GM18858 (cell line): Measurements from ENCODE around the gene MAP7.
"Not testable (repeated sequence)": the region's sequence is repeated elsewhere in the genome, so short reads cannot be mapped to it uniquely, and the experiment has no call there.

Source experiments
- ATAC-seq: cut with Tn5 transposase; IDR thresholded peaks from one replicate; pipeline ENCODE4 v1.9.1; 2021; ENCODE audit not compliant: unreplicated experiment

The MAP7 gene

GRCh38 chr6:136550330-136551071, at the start of gene MAP7:
TSS of gene MAP7 (minus strand) at chr6:136550422. CDS start at chr6:136550408, 14 bp downstream.
- ATAC-seq, result peak; percentile 61

GRCh38 chr6:136599329-136600011, 49.2 kb upstream of the MAP7 start:
- no peak for ATAC-seq

- ATAC-seq, result no peak
Observed at GRCh38 chr6:136598048-136598447, 47.8 kb upstream of the MAP7 start.

- no peak for ATAC-seq
Observed at GRCh38 chr6:136594671-136595070, 44.4 kb upstream of the MAP7 start.

GRCh38 chr6:136593748-136594490, 43.7 kb upstream of the MAP7 start:
- peak; percentile 96 for ATAC-seq

- no peak for ATAC-seq
Observed at GRCh38 chr6:136592930-136593673, 42.9 kb upstream of the MAP7 start.

- ATAC-seq, result no peak
Observed at GRCh38 chr6:136591617-136592016, 41.4 kb upstream of the MAP7 start.

GRCh38 chr6:136590846-136591245, 40.6 kb upstream of the MAP7 start:
- not testable (repeated sequence) for ATAC-seq

- ATAC-seq, result no peak
Observed at GRCh38 chr6:136587527-136587926, 37.3 kb upstream of the MAP7 start.

- ATAC-seq, result no peak
Observed at GRCh38 chr6:136586295-136586694, 36.1 kb upstream of the MAP7 start.

- ATAC-seq, result not testable (repeated sequence)
Observed at GRCh38 chr6:136585523-136585922, 35.3 kb upstream of the MAP7 start.

GRCh38 chr6:136584290-136584689, 34.1 kb upstream of the MAP7 start:
- not testable (repeated sequence) for ATAC-seq

GRCh38 chr6:136582711-136583471, 32.7 kb upstream of the MAP7 start:
- ATAC-seq, result no peak

GRCh38 chr6:136579800-136580199, 29.6 kb upstream of the MAP7 start:
- no peak for ATAC-seq

- no peak for ATAC-seq
Observed at GRCh38 chr6:136576821-136577220, 26.6 kb upstream of the MAP7 start.

GRCh38 chr6:136571496-136571895, 21.3 kb upstream of the MAP7 start:
- ATAC-seq, result no peak

- ATAC-seq, result no peak
Observed at GRCh38 chr6:136571065-136571464, 20.8 kb upstream of the MAP7 start.

GRCh38 chr6:136568129-136568528, 17.9 kb upstream of the MAP7 start:
- no peak for ATAC-seq

GRCh38 chr6:136567688-136568087, 17.5 kb upstream of the MAP7 start:
- ATAC-seq, result no peak

- ATAC-seq, result no peak
Observed at GRCh38 chr6:136566851-136567250, 16.6 kb upstream of the MAP7 start.
